Gastroesophageal sphincter (tissue), 3 donors: Measurements from ENCODE around the gene KCNIP4.

Experiments
- POLR2A ChIP-seq, 2 donors: fragments of 450-650 bp; IDR thresholded peaks; one replicate each; pipeline ENCODE4 v1.6.1; 2017; ENCODE audit warnings: antibody characterized with exemption in 2 of 2, mild to moderate bottlenecking in 2 of 2, moderate library complexity in 1 of 2
- TF ChIP-seq, protein P1 (sequence below), 4 experiments: fragments of 200-600 bp in 2 of 4; fragments of 450-650 bp in 2 of 4; sonication (generic) in 1 of 4; IDR thresholded peaks; one replicate each; pipeline ENCODE4 v1.5.1; 2017 to 2019; ENCODE audit warnings: antibody characterized with exemption in 4 of 4, mild to moderate bottlenecking in 2 of 4, moderate library complexity in 2 of 4

DNA sequence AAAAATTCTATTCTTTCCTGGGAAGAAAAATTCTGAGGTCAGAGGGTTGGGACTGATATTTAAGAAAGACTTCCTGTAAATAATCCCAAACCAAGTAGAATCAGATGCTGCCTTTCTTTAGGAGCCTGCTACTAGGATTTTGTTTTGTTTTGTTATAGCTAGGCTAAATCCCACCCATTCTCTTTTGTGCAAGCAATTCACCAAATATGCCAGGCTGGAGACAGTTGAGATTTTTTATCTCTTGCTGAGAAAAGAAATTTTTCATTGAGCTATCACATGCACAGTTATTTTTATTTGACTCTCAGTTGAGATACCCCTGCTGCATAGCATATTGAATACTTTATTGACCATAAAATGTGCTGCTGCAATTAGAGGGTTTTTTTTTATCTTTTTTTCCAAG lies 196.0 kb downstream of the KCNIP4 start:
- TF ChIP-seq, protein P1, sequence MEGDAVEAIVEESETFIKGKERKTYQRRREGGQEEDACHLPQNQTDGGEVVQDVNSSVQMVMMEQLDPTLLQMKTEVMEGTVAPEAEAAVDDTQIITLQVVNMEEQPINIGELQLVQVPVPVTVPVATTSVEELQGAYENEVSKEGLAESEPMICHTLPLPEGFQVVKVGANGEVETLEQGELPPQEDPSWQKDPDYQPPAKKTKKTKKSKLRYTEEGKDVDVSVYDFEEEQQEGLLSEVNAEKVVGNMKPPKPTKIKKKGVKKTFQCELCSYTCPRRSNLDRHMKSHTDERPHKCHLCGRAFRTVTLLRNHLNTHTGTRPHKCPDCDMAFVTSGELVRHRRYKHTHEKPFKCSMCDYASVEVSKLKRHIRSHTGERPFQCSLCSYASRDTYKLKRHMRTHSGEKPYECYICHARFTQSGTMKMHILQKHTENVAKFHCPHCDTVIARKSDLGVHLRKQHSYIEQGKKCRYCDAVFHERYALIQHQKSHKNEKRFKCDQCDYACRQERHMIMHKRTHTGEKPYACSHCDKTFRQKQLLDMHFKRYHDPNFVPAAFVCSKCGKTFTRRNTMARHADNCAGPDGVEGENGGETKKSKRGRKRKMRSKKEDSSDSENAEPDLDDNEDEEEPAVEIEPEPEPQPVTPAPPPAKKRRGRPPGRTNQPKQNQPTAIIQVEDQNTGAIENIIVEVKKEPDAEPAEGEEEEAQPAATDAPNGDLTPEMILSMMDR (IDR thresholded peaks at IDR 0.05): no peak
- no peak for TF ChIP-seq POLR2A (IDR thresholded peaks at IDR 0.05)
